HL-60 (cell line): ENCODE results near the gene CHTOP.
"Not testable (repeated sequence)": the region's sequence is repeated elsewhere in the genome, so short reads cannot be mapped to it uniquely, and the experiment has no call there.

Experiments
- DNase-seq, 2 experiments: peaks; one replicate each; pipeline ENCODE4 v3.0.0-alpha.2; 2010 to 2020; ENCODE audit warnings: low read depth in 1 of 2, low spot score in 1 of 2
- H3K27ac ChIP-seq: fragments of 250-450 bp; sonication (Bioruptor Pico); replicated peaks from 2 replicates; pipeline ENCODE4 v1.5.1; 2020; ENCODE audit warnings: mild to moderate bottlenecking, moderate library complexity
- H3K27me3 ChIP-seq: fragments of 250-450 bp; sonication (Bioruptor Pico); 2 replicates; pipeline ENCODE4 v1.5.1; 2021; ENCODE audit warnings: mild to moderate bottlenecking, moderate library complexity; ENCODE audit not compliant: insufficient read depth, poor library complexity, severe bottlenecking
- H3K4me3 ChIP-seq: replicated peaks from 2 replicates; pipeline ENCODE4 v1.5.1; 2011; ENCODE audit warnings: mild to moderate bottlenecking, control low read depth, low read length; ENCODE audit not compliant: insufficient read depth
- CTCF ChIP-seq: IDR thresholded peaks from one replicate; pipeline ENCODE4 v1.5.1; 2011; ENCODE audit warnings: low read length, control low read depth, inconsistent platforms; ENCODE audit not compliant: insufficient read depth
- GABPA ChIP-seq: IDR thresholded peaks from 2 replicates; pipeline ENCODE4 v1.6.1; 2012; ENCODE audit warnings: low read depth
- POLR2AphosphoS5 ChIP-seq: IDR thresholded peaks from 2 replicates; pipeline ENCODE4 v1.6.1; 2012; ENCODE audit warnings: low read depth
- SPI1 ChIP-seq: IDR thresholded peaks from 2 replicates; pipeline ENCODE4 v1.6.1; 2012; ENCODE audit warnings: low read depth, mild to moderate bottlenecking, borderline replicate concordance
- TF ChIP-seq, protein P1 (sequence below): IDR thresholded peaks from 2 replicates; pipeline ENCODE4 v1.6.1; 2012; ENCODE audit warnings: low read depth; ENCODE audit not compliant: insufficient replicate concordance

Gene CHTOP

GRCh38 chr1:153669606-153670005 is 35.7 kb downstream of the CHTOP start:
- no peak for TF ChIP-seq GABPA
- no peak for TF ChIP-seq CTCF
- no peak for TF ChIP-seq POLR2AphosphoS5
- DNase-seq: no peak
- no peaks in the 10 kb centered on the region for H3K27me3 ChIP-seq
- peak overlapping the region; percentile 97 for H3K4me3 ChIP-seq
- H3K27ac ChIP-seq: peak overlapping the region; percentile 88

- Histone ChIP-seq H3K4me3 (peak overlapping the region; percentile 97), H3K27ac (peak overlapping the region; percentile 88), H3K27me3 (no peaks in the 10 kb centered on the region)
- DNase-seq: no peak
- TF ChIP-seq SPI1 (no peak), POLR2AphosphoS5 (no peak), GABPA (no peak), CTCF (no peak)
- TF ChIP-seq, protein P1, sequence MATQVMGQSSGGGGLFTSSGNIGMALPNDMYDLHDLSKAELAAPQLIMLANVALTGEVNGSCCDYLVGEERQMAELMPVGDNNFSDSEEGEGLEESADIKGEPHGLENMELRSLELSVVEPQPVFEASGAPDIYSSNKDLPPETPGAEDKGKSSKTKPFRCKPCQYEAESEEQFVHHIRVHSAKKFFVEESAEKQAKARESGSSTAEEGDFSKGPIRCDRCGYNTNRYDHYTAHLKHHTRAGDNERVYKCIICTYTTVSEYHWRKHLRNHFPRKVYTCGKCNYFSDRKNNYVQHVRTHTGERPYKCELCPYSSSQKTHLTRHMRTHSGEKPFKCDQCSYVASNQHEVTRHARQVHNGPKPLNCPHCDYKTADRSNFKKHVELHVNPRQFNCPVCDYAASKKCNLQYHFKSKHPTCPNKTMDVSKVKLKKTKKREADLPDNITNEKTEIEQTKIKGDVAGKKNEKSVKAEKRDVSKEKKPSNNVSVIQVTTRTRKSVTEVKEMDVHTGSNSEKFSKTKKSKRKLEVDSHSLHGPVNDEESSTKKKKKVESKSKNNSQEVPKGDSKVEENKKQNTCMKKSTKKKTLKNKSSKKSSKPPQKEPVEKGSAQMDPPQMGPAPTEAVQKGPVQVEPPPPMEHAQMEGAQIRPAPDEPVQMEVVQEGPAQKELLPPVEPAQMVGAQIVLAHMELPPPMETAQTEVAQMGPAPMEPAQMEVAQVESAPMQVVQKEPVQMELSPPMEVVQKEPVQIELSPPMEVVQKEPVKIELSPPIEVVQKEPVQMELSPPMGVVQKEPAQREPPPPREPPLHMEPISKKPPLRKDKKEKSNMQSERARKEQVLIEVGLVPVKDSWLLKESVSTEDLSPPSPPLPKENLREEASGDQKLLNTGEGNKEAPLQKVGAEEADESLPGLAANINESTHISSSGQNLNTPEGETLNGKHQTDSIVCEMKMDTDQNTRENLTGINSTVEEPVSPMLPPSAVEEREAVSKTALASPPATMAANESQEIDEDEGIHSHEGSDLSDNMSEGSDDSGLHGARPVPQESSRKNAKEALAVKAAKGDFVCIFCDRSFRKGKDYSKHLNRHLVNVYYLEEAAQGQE: no peak
Measured at GRCh38 chr1:153670257-153670858, 36.5 kb downstream of the CHTOP start.

DNA sequence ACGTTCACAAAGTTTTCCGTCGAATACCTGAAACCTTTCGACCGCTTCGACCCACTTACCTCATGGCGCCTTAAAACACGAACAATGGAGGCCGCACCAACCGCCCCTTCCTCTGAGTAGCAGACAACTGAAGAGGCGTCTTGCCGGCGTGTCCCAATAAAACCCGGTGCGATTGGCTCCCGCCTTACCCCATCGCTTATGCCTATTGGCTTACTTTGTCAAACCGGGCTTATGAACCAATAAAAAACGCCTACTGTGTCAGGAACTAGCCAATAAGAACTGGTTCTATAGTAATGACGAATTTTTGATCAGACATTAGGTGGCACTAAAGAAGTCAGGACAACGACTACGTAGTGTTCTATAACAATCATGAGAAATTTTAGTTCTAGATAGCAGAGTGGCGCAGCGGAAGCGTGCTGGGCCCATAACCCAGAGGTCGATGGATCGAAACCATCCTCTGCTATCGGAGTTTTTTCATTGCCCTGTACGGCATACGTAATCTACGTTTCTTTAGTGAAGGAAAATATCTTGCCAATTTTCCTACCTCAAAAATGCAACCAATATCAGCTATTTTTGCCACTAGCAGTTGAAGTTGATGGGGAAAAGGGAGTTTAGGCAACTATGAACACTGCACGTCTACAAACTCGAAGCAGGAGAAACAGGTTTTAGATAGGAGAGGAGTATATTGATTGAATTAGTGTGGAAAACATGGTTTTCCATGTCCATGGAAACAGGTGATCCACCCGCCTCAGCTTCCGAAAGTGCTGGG is 37.2 kb downstream of the CHTOP start, which contains the start of gene ILF2:
Gene ILF2 (minus strand): TSS at position 135 of the 769 bp plus-strand sequence. CDS start 71 bp downstream, at position 64.
- TF ChIP-seq, protein P1: peak; percentile 68
- TF ChIP-seq CTCF (no peak), POLR2AphosphoS5 (peak; percentile 90), SPI1 (no peak), GABPA (no peak)

GRCh38 chr1:153671628-153672353 is 37.9 kb downstream of the CHTOP start:
- H3K27ac ChIP-seq: peak overlapping the region; percentile 49
- peak in 1 of 2 experiments; percentile 77 for DNase-seq
- peak overlapping the region; percentile 70 for H3K4me3 ChIP-seq
- H3K27me3 ChIP-seq: not testable (repeated sequence)

More for the DNA sequence above, 37.2 kb downstream of the CHTOP start, which contains the start of gene ILF2:
- H3K27me3 ChIP-seq: no peaks in the 10 kb centered on the region
- H3K4me3 ChIP-seq: peak within 1 kb of the TSS; percentile 97
- peak; percentile 99 to 100 for DNase-seq
- peak within 1 kb of the TSS; percentile 88 for H3K27ac ChIP-seq
